K562 (cell line): ENCODE results near the gene BIRC5. TPM values are rescaled to one million over a fixed set of nuclear protein-coding genes. Genes with fewer than 3 reads are reported as not detected.

Source experiments
- ARID1B ChIP-seq: fragments of 450-650 bp; IDR thresholded peaks from 2 replicates; pipeline ENCODE4 v1.6.1; 2016; ENCODE audit warnings: antibody characterized with exemption, mild to moderate bottlenecking, inconsistent platforms
- BMI1 ChIP-seq: fragments of 150-350 bp; IDR thresholded peaks from 2 replicates; pipeline ENCODE4 v1.6.1; 2014; ENCODE audit warnings: low read length
- CREM ChIP-seq: IDR thresholded peaks from 2 replicates; pipeline ENCODE4 v1.6.1; 2014; ENCODE audit warnings: antibody characterized with exemption, low read depth
- CTCFL ChIP-seq: IDR thresholded peaks from 2 replicates; pipeline ENCODE4 v1.6.1; 2011; ENCODE audit warnings: borderline replicate concordance, low read depth, mild to moderate bottlenecking, moderate library complexity, low read length; ENCODE audit not compliant: insufficient read depth, poor library complexity, severe bottlenecking
- DACH1 ChIP-seq: fragments of 450-650 bp; IDR thresholded peaks from 2 replicates; pipeline ENCODE4 v1.6.1; 2018; ENCODE audit not compliant: partially characterized antibody
- ETS1 ChIP-seq: conservative IDR thresholded peaks from 2 replicates; pipeline ENCODE4 v1.6.1; 2011; ENCODE audit warnings: low read depth, mild to moderate bottlenecking, low read length; ENCODE audit not compliant: control insufficient read depth
- ETV1 ChIP-seq: fragments of 450-650 bp; conservative IDR thresholded peaks from 2 replicates; pipeline ENCODE4 v1.6.1; 2016; ENCODE audit warnings: missing genetic modification characterization, control low read depth, low read depth, missing compliant biosample characterization
- FUS ChIP-seq: fragments of 200-400 bp; formaldehyde crosslinking; optimal IDR thresholded peaks from 2 replicates; pipeline ENCODE3; 2017; ENCODE audit warnings: low read depth, low read length
- GABPA ChIP-seq: fragments of 200-800 bp; sonication (Bioruptor generic); conservative IDR thresholded peaks from 2 replicates; pipeline ENCODE4 v1.6.1; 2016; ENCODE audit warnings: low read depth, missing genetic modification characterization, missing compliant biosample characterization
- HMGN3 ChIP-seq: IDR thresholded peaks from 2 replicates; pipeline ENCODE4 v1.6.1; 2011; ENCODE audit warnings: borderline replicate concordance, low read depth, mild to moderate bottlenecking, mixed read lengths, low read length; ENCODE audit not compliant: insufficient read length; ENCODE audit errors: extremely low read depth
- MAFF ChIP-seq: IDR thresholded peaks from 2 replicates; pipeline ENCODE4 v1.6.1; 2012; ENCODE audit warnings: low read length, improper control_type of control experiment
- NFRKB ChIP-seq: fragments of 450-650 bp; IDR thresholded peaks from 2 replicates; pipeline ENCODE4 v1.6.1; 2016; ENCODE audit warnings: low read depth
- NONO ChIP-seq, 2 experiments: fragments of 200-400 bp in 1 of 2; fragments of 450-650 bp in 1 of 2; formaldehyde crosslinking in 1 of 2; IDR thresholded peaks; 2 replicates each; pipeline ENCODE4 v1.6.1; 2017; ENCODE audit warnings: low read depth in 2 of 2, mild to moderate bottlenecking in 2 of 2, moderate library complexity in 2 of 2, low read length in 1 of 2
- NR2C2 ChIP-seq, 2 experiments: fragments of 200-800 bp in 1 of 2; sonication (Bioruptor generic) in 1 of 2; sonication (generic) in 1 of 2; formaldehyde crosslinking in 1 of 2; IDR thresholded peaks; 2 replicates each; pipeline versions ENCODE4 v1.6.1 to v1.8.0; 2016 to 2022; ENCODE audit warnings: mild to moderate bottlenecking in 1 of 2, missing compliant biosample characterization in 1 of 2, missing genetic modification characterization in 1 of 2, missing genetic modification reagents in 1 of 2
- NR2F6 ChIP-seq: fragments of 450-650 bp; formaldehyde crosslinking; IDR thresholded peaks from 2 replicates; pipeline ENCODE4 v1.4.0; 2020; ENCODE audit warnings: mild to moderate bottlenecking
- POLR2AphosphoS2 ChIP-seq: IDR thresholded peaks from 2 replicates; pipeline ENCODE4 v1.6.1; 2012; ENCODE audit warnings: low read length, improper control_type of control experiment
- SAFB2 ChIP-seq: fragments of 200-400 bp; formaldehyde crosslinking; IDR thresholded peaks from 2 replicates; pipeline ENCODE4 v1.6.1; 2018; ENCODE audit warnings: borderline replicate concordance, low read length, low read depth, moderate library complexity; ENCODE audit not compliant: severe bottlenecking
- STAT5A ChIP-seq: IDR thresholded peaks from 2 replicates; pipeline ENCODE4 v1.6.1; 2012; ENCODE audit warnings: low read length, inconsistent platforms, borderline replicate concordance
- TAL1 ChIP-seq: fragments of 450-650 bp; IDR thresholded peaks from 2 replicates; pipeline ENCODE4 v1.6.1; 2016; ENCODE audit warnings: mild to moderate bottlenecking
- ZMIZ1 ChIP-seq, 2 experiments: fragments of 150-350 bp in 1 of 2; IDR thresholded peaks; 2 replicates each; pipeline ENCODE4 v1.6.1; 2012 to 2016; ENCODE audit warnings: low read depth in 2 of 2, low read length in 2 of 2, mild to moderate bottlenecking in 1 of 2, moderate library complexity in 1 of 2
- polyA plus RNA-seq, 8 experiments: library from polyadenylated mRNA; depleted of rRNA in 4 of 8; stranded (reverse) in 5 of 8; unstranded in 3 of 8; fragments of >200 nt; fragmentation: Nextera tagmentation in 2 of 8; fragmentation: Illumina TruSeq in 1 of 8; extraction: Ambion mirVana in 2 of 8; extraction: Trizol in 1 of 8; gene quantifications; 2 replicates each; pipeline versions ENCODE4 v1.2.1 to v1.2.3, GENCODE V29; 2011 to 2014; ENCODE audit warnings: inconsistent platforms in 1 of 8, missing spikeins in 1 of 8
- total RNA-seq, 7 experiments: library from RNA; depleted of rRNA in 6 of 7; stranded (reverse); fragments of >200 nt in 6 of 7; fragmentation: Illumina TruSeq in 2 of 7; extraction: Trizol in 2 of 7; gene quantifications; 2 replicates each; pipeline versions ENCODE4 v1.2.1 to v1.2.3, GENCODE V29; 2011 to 2021; ENCODE audit warnings: low replicate concordance in 1 of 7

The BIRC5 gene
- total and polyA plus RNA-seq, 9 of the 15 experiments (the other 6 are each of a cell fraction or from before 2014, with no cell fraction given) = 64.4 to 140 (median 101) TPM

GRCh38 chr17:78258323-78259191 is 44.5 kb downstream of the BIRC5 start (continued):
- TF ChIP-seq CTCFL = no peak
- peak; percentile 87 for TF ChIP-seq ETV1
- no peak for TF ChIP-seq MAFF
- TF ChIP-seq HMGN3 = peak; percentile 99
- TF ChIP-seq TAL1 = peak; percentile 72
- TF ChIP-seq ZMIZ1 (IDR thresholded peaks at IDR 0.05; ENCODE audit: low read depth in 2 of 2, low read length in 2 of 2) = peak in 1 of 2 experiments; percentile 64; a peak in 1 of 4 replicates
- TF ChIP-seq NR2C2 (CRISPR knock-in tag; IDR thresholded peaks at IDR 0.05) = no peak
- TF ChIP-seq NR2C2 (tag; IDR thresholded peaks at IDR 0.05) = no peak; the same call in 1 of the 2 replicates
- TF ChIP-seq NONO (IDR thresholded peaks at IDR 0.05; ENCODE audit: low read depth in 2 of 2, low read length in 1 of 2) = peak in 1 of 2 experiments; percentile 51; a peak in 1 of 4 replicates
- no peak for TF ChIP-seq BMI1
- no peak for TF ChIP-seq DACH1
- peak; percentile 81 for TF ChIP-seq GABPA (tag)
- TF ChIP-seq CREM = peak; percentile 67
- no peak for TF ChIP-seq FUS
- TF ChIP-seq STAT5A = 0 out of 2 replicates have a peak, but pooled peaks have one; percentile 21
- TF ChIP-seq ETS1 = 0 out of 2 replicates have a peak, but pooled peaks have one; percentile 70
- TF ChIP-seq NFRKB = peak; percentile 89; the same call in 1 of the 2 replicates
- no peak for TF ChIP-seq SAFB2
- peak; percentile 88 for TF ChIP-seq ARID1B
- TF ChIP-seq POLR2AphosphoS2 = peak; percentile 47; the same call in 1 of the 2 replicates
- TF ChIP-seq NR2F6 (CRISPR knock-in tag) = no peak
